Measurements from ENCODE around the gene SYNGR3. TPM values are rescaled to one million over a fixed set of nuclear protein-coding genes. Genes with fewer than 3 reads are reported as not detected.

SYNGR3 gene
- total and polyA plus RNA-seq, 2 of the 13 experiments (the other 11 are each of a cell fraction or from before 2014, with no cell fraction given) = 0.97 to 5.7 TPM

- no peak for TF ChIP-seq ZNF362 (CRISPR knock-in tag; IDR thresholded peaks at IDR 0.05; ENCODE audit: borderline replicate concordance)
- peak; percentile 49 for TF ChIP-seq ASH2L (IDR thresholded peaks at IDR 0.05; ENCODE audit: insufficient read length, low read depth, low read length)
- no peak; the same call in 1 of the 2 replicates for TF ChIP-seq MIXL1 (CRISPR knock-in tag; IDR thresholded peaks at IDR 0.05)
- no peak for TF ChIP-seq HNRNPK (IDR thresholded peaks at IDR 0.05; ENCODE audit: low read depth, low read length, poor library complexity, severe bottlenecking)
- no peak for TF ChIP-seq SMARCC2 (IDR thresholded peaks at IDR 0.05)
- TF ChIP-seq BCLAF1 (IDR thresholded peaks at IDR 0.05) = no peak
- no peak for TF ChIP-seq MAF1 (CRISPR knock-in tag; IDR thresholded peaks at IDR 0.05; ENCODE audit: borderline replicate concordance)
- TF ChIP-seq XRCC5 (optimal IDR thresholded peaks at IDR 0.05; ENCODE audit: low read length) = no peak
- no peak for TF ChIP-seq PAX8 (CRISPR knock-in tag; IDR thresholded peaks at IDR 0.05; ENCODE audit: borderline replicate concordance)
- TF ChIP-seq FOXK2 (IDR thresholded peaks at IDR 0.05) = no peak
- TF ChIP-seq KLF12 (CRISPR knock-in tag; IDR thresholded peaks at IDR 0.05; ENCODE audit: borderline replicate concordance) = peak; percentile 71; the same call in 1 of the 2 replicates
- TF ChIP-seq ZSCAN29 (CRISPR knock-in tag; conservative IDR thresholded peaks at IDR 0.05) = no peak
- TF ChIP-seq ZNF747 (CRISPR knock-in tag; IDR thresholded peaks at IDR 0.05; ENCODE audit: borderline replicate concordance) = no peak
- no peak for TF ChIP-seq PBX2 (CRISPR knock-in tag; IDR thresholded peaks at IDR 0.05)
- TF ChIP-seq, protein P1, sequence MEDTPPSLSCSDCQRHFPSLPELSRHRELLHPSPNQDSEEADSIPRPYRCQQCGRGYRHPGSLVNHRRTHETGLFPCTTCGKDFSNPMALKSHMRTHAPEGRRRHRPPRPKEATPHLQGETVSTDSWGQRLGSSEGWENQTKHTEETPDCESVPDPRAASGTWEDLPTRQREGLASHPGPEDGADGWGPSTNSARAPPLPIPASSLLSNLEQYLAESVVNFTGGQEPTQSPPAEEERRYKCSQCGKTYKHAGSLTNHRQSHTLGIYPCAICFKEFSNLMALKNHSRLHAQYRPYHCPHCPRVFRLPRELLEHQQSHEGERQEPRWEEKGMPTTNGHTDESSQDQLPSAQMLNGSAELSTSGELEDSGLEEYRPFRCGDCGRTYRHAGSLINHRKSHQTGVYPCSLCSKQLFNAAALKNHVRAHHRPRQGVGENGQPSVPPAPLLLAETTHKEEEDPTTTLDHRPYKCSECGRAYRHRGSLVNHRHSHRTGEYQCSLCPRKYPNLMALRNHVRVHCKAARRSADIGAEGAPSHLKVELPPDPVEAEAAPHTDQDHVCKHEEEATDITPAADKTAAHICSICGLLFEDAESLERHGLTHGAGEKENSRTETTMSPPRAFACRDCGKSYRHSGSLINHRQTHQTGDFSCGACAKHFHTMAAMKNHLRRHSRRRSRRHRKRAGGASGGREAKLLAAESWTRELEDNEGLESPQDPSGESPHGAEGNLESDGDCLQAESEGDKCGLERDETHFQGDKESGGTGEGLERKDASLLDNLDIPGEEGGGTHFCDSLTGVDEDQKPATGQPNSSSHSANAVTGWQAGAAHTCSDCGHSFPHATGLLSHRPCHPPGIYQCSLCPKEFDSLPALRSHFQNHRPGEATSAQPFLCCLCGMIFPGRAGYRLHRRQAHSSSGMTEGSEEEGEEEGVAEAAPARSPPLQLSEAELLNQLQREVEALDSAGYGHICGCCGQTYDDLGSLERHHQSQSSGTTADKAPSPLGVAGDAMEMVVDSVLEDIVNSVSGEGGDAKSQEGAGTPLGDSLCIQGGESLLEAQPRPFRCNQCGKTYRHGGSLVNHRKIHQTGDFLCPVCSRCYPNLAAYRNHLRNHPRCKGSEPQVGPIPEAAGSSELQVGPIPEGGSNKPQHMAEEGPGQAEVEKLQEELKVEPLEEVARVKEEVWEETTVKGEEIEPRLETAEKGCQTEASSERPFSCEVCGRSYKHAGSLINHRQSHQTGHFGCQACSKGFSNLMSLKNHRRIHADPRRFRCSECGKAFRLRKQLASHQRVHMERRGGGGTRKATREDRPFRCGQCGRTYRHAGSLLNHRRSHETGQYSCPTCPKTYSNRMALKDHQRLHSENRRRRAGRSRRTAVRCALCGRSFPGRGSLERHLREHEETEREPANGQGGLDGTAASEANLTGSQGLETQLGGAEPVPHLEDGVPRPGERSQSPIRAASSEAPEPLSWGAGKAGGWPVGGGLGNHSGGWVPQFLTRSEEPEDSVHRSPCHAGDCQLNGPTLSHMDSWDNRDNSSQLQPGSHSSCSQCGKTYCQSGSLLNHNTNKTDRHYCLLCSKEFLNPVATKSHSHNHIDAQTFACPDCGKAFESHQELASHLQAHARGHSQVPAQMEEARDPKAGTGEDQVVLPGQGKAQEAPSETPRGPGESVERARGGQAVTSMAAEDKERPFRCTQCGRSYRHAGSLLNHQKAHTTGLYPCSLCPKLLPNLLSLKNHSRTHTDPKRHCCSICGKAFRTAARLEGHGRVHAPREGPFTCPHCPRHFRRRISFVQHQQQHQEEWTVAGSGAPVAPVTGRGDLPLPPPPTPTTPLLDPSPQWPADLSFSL (CRISPR knock-in tag; IDR thresholded peaks at IDR 0.05) = no peak
- TF ChIP-seq ZNF337 (CRISPR knock-in tag; IDR thresholded peaks at IDR 0.05; ENCODE audit: borderline replicate concordance, low read depth) = no peak; the same call in 1 of the 2 replicates
- peak; percentile 44 for TF ChIP-seq POLR2AphosphoS5 (IDR thresholded peaks at IDR 0.05; ENCODE audit: low read depth, low read length)
- TF ChIP-seq ATF7 (IDR thresholded peaks at IDR 0.05) = no peak
- TF ChIP-seq ATF7 (CRISPR knock-in tag; IDR thresholded peaks at IDR 0.05) = no peak
Observed at GRCh38 chr16:2009791-2010510, 20.2 kb downstream of the SYNGR3 start, which contains the start of gene ZNF598 (continued).

Data from HepG2 (cell line).